ENCODE measurements around the gene C2CD4C.
A peak's percentile ranks its signal among the peaks of the same experiment; 100 is the strongest.
"Not testable (repeated sequence)": the region's sequence is repeated elsewhere in the genome, so short reads cannot be mapped to it uniquely, and the experiment has no call there.

The C2CD4C gene

GRCh38 chr19:397941-398706, 10.8 kb downstream of the C2CD4C start:
- DNase-seq, result no peak

GRCh38 chr19:397321-397720, 11.6 kb downstream of the C2CD4C start:
- DNase-seq, result no peak

- no peak for DNase-seq
These were observed 13.5 kb downstream of the C2CD4C start for GRCh38 chr19:395467-395866.

- not testable (repeated sequence) for DNase-seq
These were observed 14.1 kb downstream of the C2CD4C start for GRCh38 chr19:394857-395256.

- not testable (repeated sequence) for DNase-seq
These were observed 15.4 kb downstream of the C2CD4C start for GRCh38 chr19:393560-393959.

- no peak for DNase-seq
These were observed 16.5 kb downstream of the C2CD4C start for GRCh38 chr19:392375-392970.

- no peak for DNase-seq
These were observed 17.1 kb downstream of the C2CD4C start for GRCh38 chr19:391726-392374.

- DNase-seq, result no peak
These were observed 17.8 kb downstream of the C2CD4C start for GRCh38 chr19:391207-391557.

- no peak for DNase-seq
These were observed 18.4 kb downstream of the C2CD4C start for GRCh38 chr19:390386-391206.

GRCh38 chr19:389935-390289, 19.0 kb downstream of the C2CD4C start:
- DNase-seq, result no peak

- DNase-seq, result no peak
These were observed 19.6 kb downstream of the C2CD4C start for GRCh38 chr19:389255-389934.

GRCh38 chr19:388691-389090, 20.3 kb downstream of the C2CD4C start:
- DNase-seq, result no peak

GRCh38 chr19:387777-388176, 21.2 kb downstream of the C2CD4C start:
- no peak for DNase-seq

GRCh38 chr19:386632-387301, 22.2 kb downstream of the C2CD4C start:
- DNase-seq, result not testable (repeated sequence)

GRCh38 chr19:386189-386588, 22.8 kb downstream of the C2CD4C start:
- not testable (repeated sequence) for DNase-seq

GRCh38 chr19:384799-385169, 24.2 kb downstream of the C2CD4C start:
- no peak for DNase-seq

GRCh38 chr19:383922-384798, 24.8 kb downstream of the C2CD4C start:
- DNase-seq, result no peak

- DNase-seq, result no peak
These were observed 25.9 kb downstream of the C2CD4C start for GRCh38 chr19:383040-383439.

GRCh38 chr19:382578-382977, 26.4 kb downstream of the C2CD4C start:
- DNase-seq, result peak; percentile 24

- not testable (repeated sequence) for DNase-seq
These were observed 27.0 kb downstream of the C2CD4C start for GRCh38 chr19:381901-382300.

- DNase-seq, result not testable (repeated sequence)
These were observed 28.2 kb downstream of the C2CD4C start for GRCh38 chr19:380618-381219.
